ENCODE measurements around the gene CD22. TPM values are rescaled to one million over a fixed set of nuclear protein-coding genes. Genes with fewer than 3 reads are reported as not detected.
"Not testable (repeated sequence)": the region's sequence is repeated elsewhere in the genome, so short reads cannot be mapped to it uniquely, and the experiment has no call there.

CD22 gene
- total and polyA plus RNA-seq, 2 of the 4 experiments (the other 2 are of a cell fraction) = 0.18 to 0.22 TPM

DNA sequence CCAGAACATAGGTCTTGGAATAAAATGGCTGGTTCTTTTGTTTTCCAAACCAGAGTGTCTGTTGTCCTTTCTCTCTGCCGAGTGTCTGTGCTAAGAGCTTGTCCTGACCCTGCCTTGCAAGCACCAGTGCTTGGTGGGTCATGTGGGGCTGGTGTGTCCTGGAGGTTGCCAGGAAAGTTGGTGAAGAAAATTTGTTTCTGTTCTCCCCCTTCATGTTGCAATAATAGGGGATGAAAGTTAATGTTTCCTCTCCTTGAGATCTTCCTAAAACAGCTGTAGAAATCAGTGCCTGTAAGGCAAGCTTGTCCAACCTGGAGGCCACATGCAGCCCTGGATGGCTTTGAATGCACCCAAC, 43.9 kb upstream of the CD22 start:
- Histone ChIP-seq H2AK9ac (replicated peaks; ENCODE audit: low read depth, low read length, poor library complexity) (no peak overlapping the region), H2AK5ac (ENCODE audit: low read depth, low read length) (no peak overlapping the region), H3K27ac (ENCODE audit: insufficient read depth, low read length) (no peak overlapping the region), H2BK15ac (ENCODE audit: low read depth, low read length) (no peak overlapping the region), H3K36me3 (ENCODE audit: control insufficient read depth, insufficient read depth, low read length) (no peaks in the 10 kb centered on the region), H2AFZ (replicated peaks; ENCODE audit: low read length, poor library complexity) (no peak overlapping the region), H3K56ac (ENCODE audit: extremely low read depth, insufficient read depth, low read length) (no peak overlapping the region), H4K20me1 (ENCODE audit: insufficient read depth, low read length) (no peaks in the 10 kb centered on the region), H2BK20ac (ENCODE audit: low read depth, low read length) (no peak overlapping the region), H2BK120ac (ENCODE audit: low read depth, low read length) (no peak overlapping the region), H3K4me2 (ENCODE audit: low read depth, low read length) (no peak overlapping the region), H3K18ac (ENCODE audit: low read depth, low read length) (no peak overlapping the region), H3K9me3 (ENCODE audit: control insufficient read depth, insufficient read depth, low read length) (no peaks in the 10 kb centered on the region), H4K8ac (ENCODE audit: low read depth in 2 of 2, low read length in 2 of 2) (no peak overlapping the region), H3K14ac (replicated peaks; ENCODE audit: low read depth, low read length) (no peak overlapping the region), H3K4ac (ENCODE audit: low read depth, low read length) (no peak overlapping the region), H3K79me1 (ENCODE audit: low read depth in 1 of 2, low read length in 2 of 2) (no peaks in the 10 kb centered on the region), H3K4me1 (ENCODE audit: control insufficient read depth, insufficient read depth, low read length) (no peaks in the 10 kb centered on the region), H3K9me1 (ENCODE audit: insufficient read depth, low read length) (no peaks in the 10 kb centered on the region), H4K5ac (ENCODE audit: low read depth, low read length) (no peak overlapping the region), H3K27me3 (ENCODE audit: control insufficient read depth, insufficient read depth, low read length) (peaks cover 31% of the 10 kb centered on the region), H3K23ac (ENCODE audit: low read depth, low read length) (no peak overlapping the region), H3K9ac (ENCODE audit: low read depth, low read length) (no peak overlapping the region), H4K91ac (ENCODE audit: insufficient read depth, low read depth, low read length) (no peak overlapping the region), H2BK5ac (ENCODE audit: low read depth, low read length, poor library complexity, severe bottlenecking) (no peak overlapping the region), H3K4me3 (ENCODE audit: insufficient read depth, low read depth, low read length) (no peak overlapping the region)
- CTCF ChIA-PET = no interaction called here
- ATAC-seq (ENCODE audit: low read depth) = no peak
- TF ChIP-seq BHLHE40 (IDR thresholded peaks at IDR 0.05; ENCODE audit: low read depth, low read length) (no peak), MXI1 (IDR thresholded peaks at IDR 0.05; ENCODE audit: borderline replicate concordance, low read depth, low read length) (no peak), NFE2L2 (IDR thresholded peaks at IDR 0.05; ENCODE audit: low read depth, low read length) (no peak), SMC3 (IDR thresholded peaks at IDR 0.05; ENCODE audit: low read depth, low read length) (no peak)
- no TSS peak for BruUV-seq (replicated peaks)
- no peak for DNase-seq
- POLR2A ChIA-PET (ENCODE audit: unreplicated experiment) = no interaction called here
- in situ Hi-C loops (cut with MboI; ENCODE audit: low sequenced_read_pairs) (no loop called here), dilution Hi-C loops (cut with HindIII; ENCODE audit: low sequenced_read_pairs, unreplicated experiment) (no loop called here), intact Hi-C loops (cut with micrococcal nuclease) (no loop called here)
- no CpG with 5 or more reads among the region's 1 CpG for WGBS, 2 experiments (ENCODE audit: extremely low coverage in 2 of 2, insufficient read length in 1 of 2)

DNA sequence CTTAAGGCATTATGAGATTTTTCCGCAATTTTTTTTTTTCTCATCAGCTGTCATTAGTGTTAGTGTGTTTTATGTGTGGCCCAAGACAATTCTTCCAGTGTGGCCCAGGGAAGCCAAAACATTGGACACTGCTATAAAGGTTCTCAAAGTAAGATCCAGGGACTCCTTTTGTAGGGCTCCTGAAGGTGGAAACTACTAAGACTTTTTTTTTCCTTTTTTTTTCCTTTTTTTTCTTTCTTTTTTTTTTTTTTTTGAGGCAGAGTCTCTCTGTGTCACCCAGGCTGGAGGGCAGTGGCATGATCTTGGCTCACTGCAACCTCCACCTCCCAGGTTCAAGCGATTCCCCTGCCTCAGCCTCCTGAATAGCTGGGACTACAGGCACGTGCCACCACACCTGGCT, 43.5 kb upstream of the CD22 start:
- H3K79me1 ChIP-seq (ENCODE audit: low read depth in 1 of 2, low read length in 2 of 2); H2BK120ac ChIP-seq (ENCODE audit: low read depth, low read length); H2AFZ ChIP-seq (replicated peaks; ENCODE audit: low read length, poor library complexity); CTCF ChIA-PET; POLR2A ChIA-PET (ENCODE audit: unreplicated experiment); intact Hi-C loops (cut with micrococcal nuclease); H2AK5ac ChIP-seq (ENCODE audit: low read depth, low read length); dilution Hi-C loops (cut with HindIII; ENCODE audit: low sequenced_read_pairs, unreplicated experiment); BruUV-seq (replicated peaks); H3K4me2 ChIP-seq (ENCODE audit: low read depth, low read length); H3K4me3 ChIP-seq (ENCODE audit: insufficient read depth, low read depth, low read length); H3K14ac ChIP-seq (replicated peaks; ENCODE audit: low read depth, low read length); H3K18ac ChIP-seq (ENCODE audit: low read depth, low read length); in situ Hi-C loops (cut with MboI; ENCODE audit: low sequenced_read_pairs); H2BK5ac ChIP-seq (ENCODE audit: low read depth, low read length, poor library complexity, severe bottlenecking); H3K9me3 ChIP-seq (ENCODE audit: control insufficient read depth, insufficient read depth, low read length); H4K5ac ChIP-seq (ENCODE audit: low read depth, low read length); H4K91ac ChIP-seq (ENCODE audit: insufficient read depth, low read depth, low read length); H4K20me1 ChIP-seq (ENCODE audit: insufficient read depth, low read length); H2BK15ac ChIP-seq (ENCODE audit: low read depth, low read length); H3K56ac ChIP-seq (ENCODE audit: extremely low read depth, insufficient read depth, low read length); H3K9me1 ChIP-seq (ENCODE audit: insufficient read depth, low read length); H3K4ac ChIP-seq (ENCODE audit: low read depth, low read length); ATAC-seq (ENCODE audit: low read depth); H3K36me3 ChIP-seq (ENCODE audit: control insufficient read depth, insufficient read depth, low read length); H3K23ac ChIP-seq (ENCODE audit: low read depth, low read length); H3K27ac ChIP-seq (ENCODE audit: insufficient read depth, low read length); H2AK9ac ChIP-seq (replicated peaks; ENCODE audit: low read depth, low read length, poor library complexity); H3K9ac ChIP-seq (ENCODE audit: low read depth, low read length); DNase-seq; H4K8ac ChIP-seq (ENCODE audit: low read depth in 2 of 2, low read length in 2 of 2); H3K4me1 ChIP-seq (ENCODE audit: control insufficient read depth, insufficient read depth, low read length); H2BK20ac ChIP-seq (ENCODE audit: low read depth, low read length): not testable (repeated sequence)
- WGBS, 2 experiments (ENCODE audit: extremely low coverage in 2 of 2, insufficient read length in 1 of 2) = no CpG with 5 or more reads among the region's 3 CpGs
- H3K27me3 ChIP-seq (ENCODE audit: control insufficient read depth, insufficient read depth, low read length) = peaks cover 31% of the 10 kb centered on the region

All from IMR-90 (cell line).